ENCODE data around the gene OPN1MW2.
"Not testable (repeated sequence)": the region's sequence is repeated elsewhere in the genome, so short reads cannot be mapped to it uniquely, and the experiment has no call there.

Gene OPN1MW2

GRCh38 chrX:154263072-154263471, 43.5 kb downstream of the OPN1MW2 start:
- DNase-seq (ENCODE audit: low spot score); FAIRE-seq: not testable (repeated sequence)

GRCh38 chrX:154269245-154269644, 49.7 kb downstream of the OPN1MW2 start:
- DNase-seq (ENCODE audit: low spot score); FAIRE-seq: not testable (repeated sequence)
